ENCODE measurements around the gene IQSEC1.

The IQSEC1 gene

DNA sequence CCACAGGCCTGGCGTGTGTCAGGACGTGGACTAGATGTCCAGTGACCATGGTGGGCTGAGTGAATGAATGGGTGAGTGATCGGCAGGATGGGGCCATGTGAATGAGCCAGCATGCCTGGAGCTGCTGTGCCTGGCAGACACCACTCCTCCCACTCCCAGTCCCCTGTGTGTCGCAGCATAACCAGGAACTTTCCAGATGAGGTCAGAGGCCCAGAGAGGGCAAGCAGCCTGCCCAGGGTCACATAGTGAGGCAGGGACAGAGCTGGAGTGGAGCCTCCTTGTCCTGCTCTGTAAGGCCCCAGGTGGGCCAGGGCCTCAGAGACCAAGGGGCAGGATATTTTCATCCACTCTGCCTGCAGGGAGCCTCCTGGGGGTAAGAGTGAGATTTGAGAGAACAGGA, 6.4 kb downstream of the IQSEC1 start:
- DNase-seq = no peak

DNA sequence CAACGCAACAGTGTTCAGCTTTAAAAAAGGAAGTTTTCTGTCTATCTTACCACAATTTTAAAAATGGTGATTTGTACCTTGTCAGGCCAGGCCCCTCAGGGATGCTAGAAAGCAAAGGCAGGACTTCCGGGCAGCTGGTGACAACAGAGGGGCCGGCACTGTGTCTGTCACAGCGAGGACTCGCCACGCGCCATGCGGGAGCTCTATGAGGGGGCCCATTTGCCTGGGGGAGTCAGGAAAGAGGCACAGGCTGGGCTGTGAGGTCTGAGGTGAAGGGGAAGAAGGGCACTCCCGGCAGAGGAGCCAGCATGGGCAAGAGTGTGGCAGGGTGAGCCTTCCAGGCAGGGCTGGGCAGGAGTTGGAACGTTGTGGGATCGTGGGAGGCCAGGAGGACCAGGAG, 7.0 kb downstream of the IQSEC1 start:
- DNase-seq = no peak

DNA sequence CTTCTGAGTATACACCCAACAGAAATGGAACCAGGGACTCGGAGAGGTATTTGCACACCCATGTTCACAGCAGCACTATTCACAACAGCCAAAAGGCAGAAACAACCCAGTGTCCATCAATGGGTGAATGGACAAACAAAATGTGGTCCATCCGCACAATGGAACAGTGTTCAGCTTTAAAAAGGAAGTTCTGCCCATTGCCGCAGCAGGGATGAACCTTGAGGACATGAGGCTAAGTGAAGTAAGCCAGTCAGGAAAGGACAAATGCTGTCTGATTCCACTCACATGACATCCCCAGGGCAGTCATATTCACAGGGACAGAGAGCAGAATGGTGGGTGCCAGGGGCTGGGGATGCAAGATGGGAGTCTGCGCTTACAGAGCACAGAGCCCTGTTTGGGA, 7.5 kb downstream of the IQSEC1 start:
- DNase-seq = no peak

DNA sequence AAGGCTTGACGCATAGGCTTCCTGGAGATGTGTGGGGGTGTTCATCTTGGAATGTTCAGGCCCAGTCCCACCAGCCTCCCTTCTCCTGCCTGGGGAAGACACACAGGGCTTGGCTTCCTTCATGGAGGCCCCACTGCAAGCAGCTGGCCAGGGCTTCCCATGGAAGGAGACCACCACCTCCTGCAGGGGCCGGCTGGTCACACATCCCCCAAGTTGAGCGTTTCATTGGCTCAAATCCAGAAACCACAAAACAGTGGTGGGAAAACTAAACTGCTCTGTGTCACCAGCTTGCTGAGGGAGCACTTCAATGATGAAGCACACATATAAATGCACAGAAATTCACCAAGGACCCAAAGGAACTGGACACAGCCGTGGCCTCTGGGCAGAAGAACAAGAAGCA, 8.3 kb downstream of the IQSEC1 start:
- no peak for DNase-seq

DNA sequence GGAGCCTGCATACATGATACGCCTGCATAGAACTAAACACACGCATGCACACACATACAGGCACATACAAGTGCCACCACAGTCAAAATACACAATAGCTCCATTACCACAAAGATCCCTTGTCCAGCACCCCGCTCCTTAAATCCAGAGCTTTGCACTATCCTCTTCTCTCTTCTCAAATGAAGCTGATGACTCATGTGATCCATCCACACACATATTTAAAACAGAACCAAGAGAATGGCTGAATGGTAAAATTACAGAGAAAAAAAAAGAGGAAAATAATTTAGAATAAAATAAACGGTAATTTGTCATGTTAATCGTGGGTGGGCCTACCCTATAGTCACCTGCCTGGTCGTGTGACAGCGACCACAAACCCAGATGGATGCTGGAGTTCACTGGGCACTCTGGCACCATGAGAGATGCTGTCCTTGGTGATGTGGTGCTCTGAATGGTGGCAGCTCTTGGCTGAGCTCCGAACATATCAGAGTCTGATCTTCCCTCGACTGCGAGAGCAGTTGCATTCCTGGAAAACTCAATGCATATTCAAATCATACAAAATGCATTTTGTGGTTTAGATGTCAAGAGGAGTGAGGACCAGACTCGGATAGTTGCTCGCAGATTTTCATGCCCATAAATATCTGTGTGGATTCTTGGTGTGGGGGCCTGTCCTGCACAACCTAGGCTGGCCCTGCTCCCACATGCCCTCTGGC, 8.9 kb downstream of the IQSEC1 start:
- no peak for DNase-seq

DNA sequence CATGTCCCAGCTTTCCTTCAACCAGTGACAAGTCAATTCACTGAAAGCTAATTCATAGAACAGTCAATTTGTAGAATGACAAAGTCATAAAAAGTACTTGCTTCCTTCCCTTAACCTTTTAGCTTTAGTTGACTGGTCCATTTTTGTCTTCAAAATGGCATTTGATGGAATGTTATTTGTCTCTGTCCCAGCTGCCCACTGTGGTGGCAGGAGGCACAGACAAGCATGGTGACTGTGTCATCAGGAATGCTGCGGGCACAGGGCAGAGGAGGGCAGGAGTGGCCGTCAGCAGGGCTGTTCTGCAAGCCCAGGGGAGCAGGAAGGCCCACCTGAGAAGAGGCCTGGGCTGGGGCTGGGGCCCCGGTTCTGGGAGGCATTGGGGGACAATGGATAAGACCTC, 10.0 kb downstream of the IQSEC1 start:
- DNase-seq = no peak

DNA sequence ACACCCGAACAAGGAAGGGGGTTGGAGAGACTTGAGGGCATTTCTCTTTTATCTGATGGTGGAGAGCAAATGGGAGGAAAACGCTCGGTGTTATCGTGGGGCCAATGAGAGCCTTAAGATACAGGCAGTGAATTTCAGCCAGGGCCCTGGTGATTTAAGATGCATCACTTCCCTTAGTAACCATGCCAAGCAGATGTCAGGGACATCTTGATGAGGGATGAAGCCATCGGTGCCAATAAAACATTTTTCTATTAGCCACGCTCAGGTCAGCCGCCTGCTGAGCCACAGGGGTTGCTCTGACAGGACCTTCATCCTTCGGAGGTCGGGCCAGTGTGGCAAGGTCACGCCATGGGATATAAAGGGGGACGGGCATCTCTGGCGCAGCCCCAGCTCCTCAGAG, 10.6 kb downstream of the IQSEC1 start:
- DNase-seq = no peak

DNA sequence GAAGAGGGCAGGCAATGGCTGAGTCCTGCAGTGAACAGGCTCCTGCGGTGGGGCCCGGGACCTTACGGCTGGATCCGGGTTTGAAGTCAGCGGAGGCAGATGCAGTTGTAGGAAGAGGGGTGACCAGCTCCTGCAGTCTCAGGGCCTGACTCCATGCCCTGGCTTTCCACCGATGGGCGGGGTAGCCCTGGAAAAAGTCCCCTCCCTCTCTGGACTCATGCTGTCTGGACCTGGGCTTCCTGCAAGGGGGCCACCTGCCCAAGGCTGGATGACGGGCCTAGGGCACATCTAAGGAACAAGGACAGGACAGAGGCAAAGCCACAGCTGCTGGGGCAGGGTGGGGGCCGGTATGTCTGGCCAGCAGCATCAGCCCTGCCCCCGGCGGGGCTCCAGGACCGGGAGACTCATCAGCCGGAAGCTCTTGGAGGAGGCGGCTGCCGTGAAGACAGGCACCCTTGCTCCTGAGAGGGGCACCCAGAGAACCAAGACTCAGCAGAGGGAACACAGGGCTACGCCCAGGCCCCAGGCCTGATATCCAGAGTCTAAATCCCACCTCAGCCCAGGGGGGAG, 12.8 kb downstream of the IQSEC1 start:
- DNase-seq = no peak

DNA sequence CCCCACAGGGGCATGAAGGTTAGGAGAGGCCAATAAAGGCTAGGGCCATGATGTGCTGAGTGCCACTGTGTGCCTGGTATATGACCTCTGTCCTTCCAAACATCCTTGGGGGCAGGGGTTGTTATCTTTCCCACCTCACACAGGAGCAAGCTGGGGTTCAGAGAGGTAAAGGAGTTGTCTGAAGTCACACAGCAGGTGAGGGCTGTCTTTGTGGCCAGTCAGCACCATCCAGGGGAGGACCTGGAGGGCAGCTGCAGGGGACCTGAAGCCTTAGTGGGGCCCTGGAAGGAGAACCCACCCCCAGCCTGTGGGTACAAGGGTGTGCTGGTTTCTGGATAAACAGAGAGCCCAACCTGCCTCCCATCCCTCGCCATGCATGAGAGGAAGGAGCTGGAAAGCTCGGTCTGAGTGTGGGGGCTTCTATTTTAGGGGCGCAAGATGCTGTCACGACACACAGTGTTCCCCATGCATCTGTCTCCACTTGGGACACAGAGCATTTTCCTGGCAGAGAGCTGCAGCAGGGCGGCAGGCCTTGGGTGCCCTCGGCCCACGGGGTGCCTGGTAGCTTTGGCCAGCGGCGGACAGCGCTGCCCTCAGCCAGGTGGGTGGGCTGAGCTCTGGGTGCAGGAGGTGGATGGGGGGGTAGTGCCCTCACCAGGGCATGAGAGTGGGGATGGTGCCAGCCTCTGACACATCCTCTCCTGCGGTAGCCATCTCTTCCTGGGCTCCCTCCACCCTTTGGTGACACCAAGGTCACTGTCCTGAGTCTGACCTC, 14.7 kb downstream of the IQSEC1 start:
- DNase-seq = no peak

DNA sequence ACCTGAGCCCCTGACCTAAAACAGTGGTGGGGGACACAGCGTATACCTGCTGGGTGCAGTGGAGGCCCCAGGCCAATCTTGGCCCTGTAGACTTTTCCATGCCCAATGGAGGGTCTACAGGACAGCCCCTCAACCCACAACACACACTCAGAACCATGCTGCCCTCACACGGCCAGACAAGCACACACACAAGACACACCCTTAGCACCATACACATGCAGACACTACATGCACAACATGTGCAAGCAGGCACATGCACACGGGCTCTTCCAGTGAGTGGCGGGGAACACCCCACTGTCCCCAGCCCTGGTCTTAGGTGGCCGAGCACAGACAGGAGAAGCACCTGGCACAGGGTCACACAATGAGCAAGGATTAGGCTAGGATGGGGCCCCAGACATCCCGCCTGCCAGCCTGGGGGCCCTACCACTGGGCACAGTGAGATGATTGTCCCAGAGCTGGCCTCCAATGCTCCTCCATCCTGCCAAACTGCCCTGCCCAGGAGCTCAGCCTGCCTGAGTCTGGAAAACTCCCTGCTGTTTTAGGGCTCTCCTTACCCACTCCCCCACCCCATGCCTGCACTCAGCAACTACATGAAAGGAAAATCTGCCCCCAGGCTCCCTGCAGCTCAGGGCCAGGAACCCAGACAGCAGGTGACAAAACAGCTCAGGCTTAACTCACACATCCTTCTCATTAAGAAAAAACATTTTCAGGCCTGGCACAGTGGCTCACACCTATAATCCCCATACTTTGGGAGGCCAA, 15.8 kb downstream of the IQSEC1 start:
- DNase-seq = no peak

DNA sequence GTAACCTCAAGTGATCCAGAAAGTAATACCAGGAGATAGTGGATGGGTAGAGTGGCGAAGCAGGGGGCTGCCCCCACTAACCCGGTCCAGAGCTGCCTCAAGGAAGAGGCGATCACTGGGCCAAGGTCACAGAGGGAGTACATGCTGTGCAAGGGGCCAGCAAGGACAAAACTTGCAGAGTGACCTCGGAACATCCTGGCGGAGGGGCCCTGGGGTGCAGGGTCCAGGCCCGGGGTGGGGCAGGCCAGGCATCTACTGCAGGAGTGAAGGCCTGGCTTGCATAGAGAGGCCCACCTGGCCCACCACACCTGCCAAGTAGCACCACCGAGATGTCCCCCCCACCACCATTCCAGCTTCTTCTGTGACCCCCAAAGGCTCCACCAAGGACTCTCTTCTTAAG, 17.6 kb downstream of the IQSEC1 start:
- no peak for DNase-seq

DNA sequence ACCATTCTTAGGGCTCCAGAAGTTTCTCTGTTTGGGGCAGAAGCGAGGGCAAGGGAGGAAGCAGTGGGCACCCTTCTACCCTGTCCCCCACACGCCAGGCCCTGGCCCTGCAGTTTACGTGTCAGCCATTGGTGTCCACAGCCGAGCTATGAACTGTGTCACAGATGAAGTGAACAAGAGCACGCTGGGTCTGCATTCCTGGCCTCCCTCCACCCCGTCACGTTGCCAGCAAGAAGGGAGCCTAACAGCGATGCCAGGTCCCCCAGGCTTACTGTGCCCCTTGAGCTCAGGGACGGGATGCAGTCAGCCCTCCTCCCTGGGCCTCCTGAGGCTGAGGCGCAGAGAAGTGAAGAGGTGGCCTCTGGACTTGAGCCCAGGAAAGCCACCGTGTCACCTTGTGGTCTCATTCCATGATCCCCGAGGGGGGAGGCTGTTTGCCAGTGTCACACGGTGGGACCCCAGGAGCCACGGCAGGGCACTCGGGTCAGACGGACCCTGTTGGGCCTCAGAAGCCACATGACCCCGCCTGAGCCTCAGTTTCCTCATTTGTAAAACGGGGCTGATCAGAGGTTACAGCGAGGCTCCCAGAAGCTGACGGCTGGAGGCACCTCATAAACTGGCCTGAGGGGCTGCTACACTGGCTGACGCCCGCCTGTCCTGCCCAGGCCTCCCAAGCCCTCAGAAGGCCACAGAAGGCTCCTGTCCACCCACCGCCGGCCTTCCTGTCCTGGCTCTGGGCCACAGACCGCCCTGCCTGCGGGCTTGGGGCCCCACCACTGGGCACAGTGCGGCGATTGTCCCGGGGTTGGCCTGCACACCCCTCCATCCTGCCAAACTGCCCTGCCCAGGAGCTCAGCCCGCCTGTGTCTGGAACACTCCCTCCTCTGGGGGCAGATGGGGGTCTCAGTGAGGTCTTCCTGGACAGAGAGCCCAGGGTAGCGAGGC, 18.6 kb downstream of the IQSEC1 start:
- no peak for DNase-seq

DNA sequence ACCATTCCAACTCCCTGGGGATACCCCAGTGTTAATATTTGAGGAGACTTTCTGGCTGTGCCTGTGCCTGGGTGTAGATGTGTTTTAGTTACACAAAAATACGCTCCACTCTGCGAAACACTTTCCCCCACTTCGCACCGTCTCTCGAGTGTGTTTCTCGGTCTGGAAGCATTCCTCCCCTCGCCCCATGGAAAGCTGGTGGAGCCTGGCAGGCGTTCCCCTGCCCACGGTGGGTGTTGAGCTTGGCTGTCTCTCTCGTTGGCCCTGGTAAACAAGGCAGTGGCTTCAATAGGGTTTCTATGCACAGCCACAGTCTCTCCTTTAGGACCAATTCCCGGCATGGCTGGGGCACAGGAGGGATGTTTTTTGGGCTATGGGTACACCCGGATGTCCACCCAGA, 19.3 kb downstream of the IQSEC1 start:
- no peak for DNase-seq

DNA sequence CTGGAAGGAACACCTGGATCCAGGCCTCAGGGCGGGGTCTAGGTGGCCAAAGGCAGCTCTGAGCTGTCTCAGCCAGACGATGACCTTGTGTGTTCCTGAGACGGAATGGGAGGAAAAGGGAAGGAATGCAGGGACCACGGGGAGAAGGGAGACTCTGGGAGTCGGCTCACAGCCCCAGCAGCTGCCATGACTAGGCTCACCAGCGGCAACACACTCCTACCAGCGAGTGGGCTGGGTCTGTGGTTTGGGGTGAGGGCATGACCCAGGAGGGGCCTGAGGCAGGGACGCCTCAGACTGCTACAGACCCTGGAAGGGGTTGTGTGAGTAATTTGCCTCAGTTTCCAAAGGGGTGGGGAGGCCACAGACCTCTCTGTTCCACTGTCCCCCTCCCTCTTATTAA, 19.8 kb downstream of the IQSEC1 start:
- no peak for DNase-seq

DNA sequence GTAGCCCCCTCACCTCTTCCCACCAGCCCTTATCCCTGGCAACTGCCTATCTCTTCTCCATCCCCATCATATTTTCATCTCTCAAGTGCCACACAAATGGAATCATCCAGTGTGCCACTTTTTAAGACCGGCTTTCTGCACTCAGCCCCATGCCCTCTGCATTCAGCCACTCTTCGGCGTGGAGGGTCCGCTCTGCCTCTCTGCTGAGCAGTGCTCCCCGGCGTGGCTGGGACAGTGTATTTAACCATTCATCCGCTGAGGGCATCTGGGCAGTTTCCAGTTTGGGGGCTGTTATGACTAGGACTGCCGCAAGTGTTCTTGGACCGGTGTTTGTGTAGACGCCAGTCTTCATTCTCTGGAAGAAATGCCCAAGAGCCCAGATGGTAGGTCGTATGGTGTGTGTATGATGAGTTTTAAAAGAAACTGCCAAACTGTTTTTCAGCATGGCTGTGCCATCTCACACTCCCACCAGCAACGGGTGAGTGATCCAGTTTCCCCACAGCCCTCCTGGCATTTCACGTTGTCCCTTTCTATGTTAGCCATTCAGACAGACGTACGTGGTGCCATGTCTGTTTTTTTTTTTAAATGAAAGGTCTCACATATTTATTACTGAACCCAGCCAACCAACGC, 20.9 kb downstream of the IQSEC1 start:
- no peak for DNase-seq

DNA sequence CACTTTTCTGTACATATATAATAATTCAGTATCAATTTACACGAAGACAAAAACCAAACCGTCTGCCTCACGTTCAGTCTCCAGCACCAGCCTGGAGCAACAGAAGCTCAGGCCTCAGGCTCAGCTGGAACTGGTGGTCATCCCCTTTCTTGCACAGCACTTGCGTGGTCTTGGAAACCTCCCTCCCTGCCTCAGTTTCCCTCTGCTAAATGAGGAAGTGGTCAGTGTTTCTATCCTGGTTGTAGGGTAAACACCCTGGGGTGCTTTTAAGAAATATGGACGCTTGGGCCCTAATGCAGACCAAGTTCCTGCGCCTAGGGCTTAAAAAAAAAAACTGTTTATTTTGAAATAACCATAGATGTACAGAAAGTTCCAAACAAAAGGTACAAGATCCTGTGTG, 21.6 kb downstream of the IQSEC1 start:
- DNase-seq = no peak

DNA sequence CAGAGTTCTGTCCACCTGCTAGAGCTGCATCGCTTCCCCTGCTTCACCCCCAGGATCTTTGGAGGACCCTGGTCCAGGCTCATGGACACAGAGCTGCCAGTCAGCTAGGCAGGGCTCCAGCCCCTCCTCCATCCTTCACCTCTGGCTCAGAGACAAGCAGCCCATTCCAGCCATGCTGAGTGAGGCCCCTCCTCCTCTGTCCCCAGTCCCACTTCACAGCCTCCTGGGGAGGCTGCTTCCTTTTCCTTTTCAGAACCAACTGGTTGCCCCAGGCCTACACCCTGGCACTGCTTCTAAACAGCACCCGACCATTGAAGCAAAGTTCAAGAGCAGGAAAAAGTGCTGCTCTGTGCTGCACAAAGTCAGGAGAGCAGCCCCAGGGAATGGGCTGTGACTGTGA, 22.2 kb downstream of the IQSEC1 start:
- no peak for DNase-seq

DNA sequence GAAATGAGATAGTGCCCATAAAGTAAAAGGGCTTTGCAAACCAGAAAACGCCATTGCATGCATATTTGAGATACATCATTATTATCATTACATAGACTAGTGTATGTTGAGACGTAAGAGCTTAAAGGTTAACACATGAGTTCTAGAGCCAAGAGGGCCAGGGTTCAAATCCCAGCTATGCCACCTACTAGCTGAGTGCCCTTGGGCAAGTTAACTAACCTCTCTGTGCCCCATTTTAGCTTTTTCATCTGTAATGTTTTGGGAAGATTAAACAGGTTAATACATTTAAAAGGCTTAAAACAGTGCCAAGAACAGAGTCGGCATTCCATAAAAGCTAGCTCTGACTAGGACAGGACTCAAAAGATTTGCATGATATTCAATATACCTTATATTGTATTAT, 22.8 kb downstream of the IQSEC1 start:
- DNase-seq = no peak

DNA sequence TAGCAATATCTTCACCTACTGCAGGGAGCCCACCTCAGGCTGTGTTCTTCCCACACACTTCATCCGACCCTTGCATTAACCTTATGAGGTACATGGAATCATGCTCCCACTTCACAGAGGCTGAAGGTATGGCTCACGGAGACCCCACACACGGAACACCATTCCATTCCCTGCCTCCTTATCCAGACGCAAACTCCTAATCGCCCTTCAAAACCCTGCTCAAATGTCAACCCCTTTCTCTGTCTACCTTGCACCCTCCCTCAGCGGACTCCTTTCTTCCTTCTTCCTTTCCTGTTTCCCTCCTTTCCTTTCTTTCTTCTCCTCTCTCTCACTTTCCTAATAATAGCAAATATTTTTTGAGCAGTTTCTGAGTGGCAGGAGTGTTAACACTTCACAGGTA, 23.8 kb downstream of the IQSEC1 start:
- DNase-seq = no peak

DNA sequence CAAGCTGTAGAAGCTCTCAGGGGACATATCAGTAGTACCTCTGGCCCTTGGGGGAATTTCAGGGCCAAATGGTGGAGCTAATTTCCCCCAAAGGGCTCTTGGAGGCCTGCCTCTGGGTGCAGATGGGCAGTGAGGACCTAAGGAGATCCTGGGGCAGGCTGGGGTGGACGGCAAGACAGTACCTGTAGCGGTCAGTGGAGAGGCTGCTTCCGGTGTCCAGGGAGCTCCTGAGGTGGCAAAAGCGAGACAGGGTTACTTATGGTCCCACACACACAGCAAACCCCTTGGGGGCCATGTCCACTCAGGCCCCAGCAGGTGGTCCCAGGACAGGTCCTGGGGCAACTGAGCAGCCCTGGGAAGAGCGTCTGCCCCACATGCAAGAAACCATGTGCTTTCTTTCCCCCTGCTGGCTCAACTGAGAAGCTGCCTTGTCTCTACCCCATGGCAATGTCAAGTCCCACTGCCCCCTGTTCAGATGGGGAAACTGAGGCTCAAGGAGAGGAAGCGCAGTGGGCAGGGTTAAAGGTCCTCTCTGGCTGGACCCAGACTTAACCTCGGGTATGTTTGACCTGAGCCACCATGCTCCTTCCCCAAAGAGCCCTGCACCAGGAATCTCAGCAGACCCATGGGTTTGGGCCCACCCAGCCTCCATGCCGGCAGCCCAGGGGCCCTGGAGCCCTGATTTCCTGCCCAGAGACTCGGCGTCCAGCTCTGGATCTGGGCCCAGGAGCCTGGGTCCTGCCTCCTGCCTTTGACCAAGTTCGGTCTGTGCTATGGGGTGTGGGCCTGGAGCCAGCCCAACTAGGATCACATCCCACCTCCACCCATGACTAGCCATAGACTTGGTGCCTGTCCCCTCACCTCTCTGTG, 25.7 kb downstream of the IQSEC1 start:
- no peak for DNase-seq

All from activated CD4-positive, alpha-beta T cell treated with anti-CD3 and anti-CD28 coated beads, Interleukin-2, amount 50 U/mL, for 4 hours (primary cell).